Measurements from ENCODE around the gene SKOR1. TPM values are rescaled to one million over a fixed set of nuclear protein-coding genes. Genes with fewer than 3 reads are reported as not detected.
A peak's percentile ranks its signal among the peaks of the same experiment; 100 is the strongest.

SKOR1 gene
- total RNA-seq, 1 donor: not detected

DNA sequence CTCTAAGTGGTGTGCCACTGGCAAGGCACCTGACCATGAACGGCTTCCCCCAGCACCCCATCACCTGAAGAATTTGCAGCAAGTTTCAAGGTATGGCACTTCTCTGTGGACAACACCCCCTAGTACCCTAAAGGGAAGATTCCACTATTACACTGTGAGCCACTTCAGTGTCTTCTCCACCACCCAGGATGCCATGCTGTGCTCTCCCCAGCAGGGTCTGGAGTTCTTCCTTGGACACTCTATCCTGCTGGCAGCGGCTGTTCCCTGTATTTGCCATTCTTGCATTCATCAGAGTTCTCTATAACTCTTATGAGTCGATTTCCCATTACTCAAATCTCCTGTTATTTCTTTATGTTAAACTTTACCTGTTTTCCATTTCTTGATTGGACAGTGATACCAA lies 48.5 kb downstream of the SKOR1 start:
- H3K4me3 ChIP-seq (ENCODE audit: low read depth, low read length): no peak overlapping the region
- TF ChIP-seq, protein P1, sequence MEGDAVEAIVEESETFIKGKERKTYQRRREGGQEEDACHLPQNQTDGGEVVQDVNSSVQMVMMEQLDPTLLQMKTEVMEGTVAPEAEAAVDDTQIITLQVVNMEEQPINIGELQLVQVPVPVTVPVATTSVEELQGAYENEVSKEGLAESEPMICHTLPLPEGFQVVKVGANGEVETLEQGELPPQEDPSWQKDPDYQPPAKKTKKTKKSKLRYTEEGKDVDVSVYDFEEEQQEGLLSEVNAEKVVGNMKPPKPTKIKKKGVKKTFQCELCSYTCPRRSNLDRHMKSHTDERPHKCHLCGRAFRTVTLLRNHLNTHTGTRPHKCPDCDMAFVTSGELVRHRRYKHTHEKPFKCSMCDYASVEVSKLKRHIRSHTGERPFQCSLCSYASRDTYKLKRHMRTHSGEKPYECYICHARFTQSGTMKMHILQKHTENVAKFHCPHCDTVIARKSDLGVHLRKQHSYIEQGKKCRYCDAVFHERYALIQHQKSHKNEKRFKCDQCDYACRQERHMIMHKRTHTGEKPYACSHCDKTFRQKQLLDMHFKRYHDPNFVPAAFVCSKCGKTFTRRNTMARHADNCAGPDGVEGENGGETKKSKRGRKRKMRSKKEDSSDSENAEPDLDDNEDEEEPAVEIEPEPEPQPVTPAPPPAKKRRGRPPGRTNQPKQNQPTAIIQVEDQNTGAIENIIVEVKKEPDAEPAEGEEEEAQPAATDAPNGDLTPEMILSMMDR (IDR thresholded peaks at IDR 0.05; ENCODE audit: insufficient read depth, low read depth, low read length): no peak
- no peak for DNase-seq (ENCODE audit: low read depth)

DNA sequence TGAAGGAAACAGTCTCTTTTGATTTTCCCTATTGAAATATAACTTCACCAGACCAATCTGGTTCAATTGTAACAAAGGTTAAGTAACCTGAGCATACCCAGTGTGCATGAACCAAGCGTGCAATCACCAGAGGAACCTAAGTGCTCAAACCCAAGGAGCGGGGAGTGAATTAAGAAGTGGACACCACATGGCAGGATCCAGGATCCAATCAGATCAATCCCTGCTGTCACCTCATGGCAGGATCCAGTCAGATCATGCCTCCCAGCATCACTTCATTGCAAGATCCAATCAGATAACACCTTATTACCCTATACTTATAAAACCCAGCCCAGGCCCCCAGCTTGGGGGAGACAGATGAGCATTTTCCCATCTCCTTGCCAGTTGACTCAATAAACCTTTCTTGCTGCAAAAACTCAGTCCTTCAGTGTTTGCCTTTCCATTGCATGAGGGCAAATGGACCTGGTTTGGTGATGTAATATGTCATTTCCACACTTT lies 53.5 kb downstream of the SKOR1 start:
- TF ChIP-seq, protein P1 (IDR thresholded peaks at IDR 0.05; ENCODE audit: insufficient read depth, low read depth, low read length): no peak
- DNase-seq (ENCODE audit: low read depth): no peak
- H3K4me3 ChIP-seq (ENCODE audit: low read depth, low read length): no peak overlapping the region

DNA sequence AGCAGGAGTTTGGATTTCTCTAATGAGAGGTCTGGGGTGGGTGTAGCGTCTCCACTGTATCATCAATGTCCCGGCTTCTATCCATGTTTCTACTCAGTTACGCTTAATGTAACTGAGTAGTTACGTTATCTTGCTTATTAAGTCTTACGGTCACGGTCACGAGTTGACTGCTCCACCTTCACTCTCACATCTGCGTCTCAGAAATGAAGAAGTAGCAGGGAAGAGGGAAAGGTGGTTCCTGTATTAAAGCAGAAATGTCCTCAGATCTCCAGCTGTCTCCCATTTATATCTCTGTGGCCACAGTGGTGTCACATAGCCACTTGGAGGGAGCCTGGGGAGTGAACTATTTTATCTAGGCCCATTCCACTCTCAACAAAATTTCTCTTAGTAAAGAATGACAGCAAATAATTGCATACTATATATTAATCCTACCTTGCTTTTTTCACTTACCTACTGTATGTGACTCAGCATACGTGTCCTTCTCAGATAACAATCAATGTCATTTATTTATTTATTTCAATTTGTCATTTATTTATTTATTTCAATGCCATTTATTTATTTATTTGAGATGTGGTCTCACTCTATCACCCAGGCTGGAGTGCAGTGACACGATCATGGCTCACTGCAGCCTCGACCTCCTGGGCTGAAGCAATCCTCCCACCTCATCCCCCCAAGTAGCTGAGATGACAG lies 54.3 kb downstream of the SKOR1 start:
- no peak overlapping the region for H3K4me3 ChIP-seq (ENCODE audit: low read depth, low read length)
- DNase-seq (ENCODE audit: low read depth): no peak
- TF ChIP-seq, protein P1 (IDR thresholded peaks at IDR 0.05; ENCODE audit: insufficient read depth, low read depth, low read length): no peak

DNA sequence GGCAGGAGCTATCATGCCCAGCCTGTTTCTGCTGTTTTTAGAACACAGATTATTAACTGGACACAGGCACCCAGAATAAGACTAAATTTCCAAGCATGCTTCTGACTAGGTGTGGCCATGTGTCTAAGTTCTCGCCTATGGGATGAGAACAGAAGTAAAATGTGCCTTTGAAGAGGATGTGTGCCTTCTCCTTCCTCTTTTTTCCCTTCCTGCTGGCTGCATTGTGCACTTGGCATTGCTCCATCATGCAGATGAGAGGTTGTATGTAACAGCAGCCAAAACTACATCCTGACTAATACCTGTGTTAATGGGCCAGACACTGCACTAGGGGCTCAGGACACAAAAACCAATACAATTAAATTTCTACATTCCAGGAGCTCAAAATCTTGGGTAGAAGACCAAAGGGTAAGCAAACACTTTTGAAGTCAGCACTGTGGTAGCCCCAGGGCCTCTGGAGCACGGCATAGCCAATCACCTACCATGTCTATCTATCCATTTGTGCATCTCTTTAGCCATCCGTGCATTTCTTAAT lies 55.4 kb downstream of the SKOR1 start:
- TF ChIP-seq, protein P1 (IDR thresholded peaks at IDR 0.05; ENCODE audit: insufficient read depth, low read depth, low read length): no peak
- no peak overlapping the region for H3K4me3 ChIP-seq (ENCODE audit: low read depth, low read length)
- no peak for DNase-seq (ENCODE audit: low read depth)

DNA sequence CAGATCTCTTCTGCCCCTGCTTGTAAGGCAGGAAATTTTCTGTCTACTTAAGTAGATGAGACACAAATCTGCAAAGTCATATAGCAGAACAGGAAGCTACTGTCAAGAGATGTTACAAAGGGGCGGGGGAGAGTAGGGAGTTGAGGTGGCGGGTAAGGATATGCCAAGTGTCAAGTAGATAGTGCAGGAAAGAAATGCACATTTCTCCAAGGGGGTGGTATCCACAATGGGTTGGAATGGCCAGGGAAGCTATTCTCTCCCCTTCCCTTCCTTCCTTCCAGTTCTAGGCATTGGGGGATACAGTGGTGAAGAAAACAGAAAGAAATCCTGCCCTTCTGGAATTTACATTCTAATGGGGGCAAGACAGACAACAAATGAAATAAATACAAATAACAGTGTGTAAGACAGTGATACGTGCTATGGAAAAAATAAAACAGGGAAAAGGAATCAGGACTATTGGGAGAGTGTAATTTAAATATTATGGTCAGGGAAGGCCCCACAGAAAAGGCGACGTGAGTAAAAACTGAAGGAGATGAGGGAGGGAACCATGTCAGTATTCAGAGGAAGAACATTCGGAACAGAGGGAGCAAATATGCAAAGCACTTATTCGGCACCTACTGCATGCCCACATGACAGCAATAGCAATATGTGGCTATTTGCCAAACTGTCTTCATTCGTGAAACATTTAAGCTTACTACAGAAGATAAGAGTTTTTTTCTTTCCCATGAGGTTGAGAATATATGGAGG lies 57.4 kb downstream of the SKOR1 start:
- DNase-seq (ENCODE audit: low read depth): peak; percentile 28
- H3K4me3 ChIP-seq (ENCODE audit: low read depth, low read length): no peak overlapping the region
- TF ChIP-seq, protein P1 (IDR thresholded peaks at IDR 0.05; ENCODE audit: insufficient read depth, low read depth, low read length): no peak

DNA sequence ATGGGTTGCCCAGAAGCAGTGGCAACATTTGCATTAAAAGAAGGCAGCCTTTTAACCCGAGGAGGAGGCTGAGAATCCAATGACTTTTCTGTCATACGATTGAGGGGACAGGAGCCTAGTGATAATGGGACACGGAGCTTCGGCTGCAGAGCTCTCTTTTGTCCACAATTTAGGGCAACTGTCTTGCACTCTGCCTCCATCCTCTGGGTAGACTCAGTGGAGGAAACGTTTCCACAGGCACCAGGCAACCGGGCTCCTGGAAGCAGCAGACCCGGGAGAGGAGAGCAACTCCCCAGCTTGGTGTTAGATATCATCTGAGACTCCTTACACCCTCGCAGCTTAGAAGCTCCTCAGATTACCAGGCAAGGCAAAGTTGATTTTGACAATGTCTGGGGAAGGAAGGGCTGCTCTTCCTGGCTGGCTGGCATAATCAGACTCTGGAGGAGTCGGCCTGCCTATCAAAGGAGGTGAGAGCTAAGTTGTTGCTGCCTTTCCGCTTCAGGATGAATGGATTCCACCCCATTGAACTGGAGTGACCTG lies 58.0 kb downstream of the SKOR1 start:
- DNase-seq (ENCODE audit: low read depth): no peak
- H3K4me3 ChIP-seq (ENCODE audit: low read depth, low read length): no peak overlapping the region
- TF ChIP-seq, protein P1 (IDR thresholded peaks at IDR 0.05; ENCODE audit: insufficient read depth, low read depth, low read length): no peak
